Vagina (tissue), 2 donors: ENCODE measurements around the gene GNG8. TPM values are rescaled to one million over a fixed set of nuclear protein-coding genes. Genes with fewer than 3 reads are reported as not detected.

Experiments
- DNase-seq, 2 donors: peaks; one replicate each; pipeline ENCODE4 v3.0.0-alpha.2; 2017; ENCODE audit errors: extremely low spot score in 2 of 2
- H3K27ac ChIP-seq: fragments of 200-600 bp; sonication (generic); one replicate; pipeline ENCODE4 v1.5.1; 2019
- H3K27me3 ChIP-seq: fragments of 200-600 bp; sonication (generic); one replicate; pipeline ENCODE4 v1.5.1; 2019
- H3K36me3 ChIP-seq, 2 donors: fragments of 200-600 bp; sonication (generic); one replicate each; pipeline ENCODE4 v1.5.1; 2017 to 2019
- H3K4me1 ChIP-seq: fragments of 200-600 bp; sonication (generic); one replicate; pipeline ENCODE4 v1.5.1; 2019
- H3K4me3 ChIP-seq, 2 donors: fragments of 200-600 bp; sonication (generic); 1 replicate in 1 of 2; 2 replicates in 1 of 2; pipeline ENCODE4 v1.5.1; 2016 to 2019
- H3K9me3 ChIP-seq: fragments of 200-600 bp; sonication (generic); one replicate; pipeline ENCODE4 v1.5.1; 2019
- CTCF ChIP-seq, 3 experiments: fragments of 450-650 bp in 2 of 3; fragments of 200-600 bp in 1 of 3; sonication (generic) in 1 of 3; IDR thresholded peaks; one replicate each; pipeline ENCODE4 v1.5.1; 2017 to 2019; ENCODE audit warnings: antibody characterized with exemption in 3 of 3, mild to moderate bottlenecking in 2 of 3, moderate library complexity in 2 of 3
- POLR2A ChIP-seq, 2 donors: fragments of 450-650 bp; IDR thresholded peaks; one replicate each; pipeline ENCODE4 v1.6.1; 2017; ENCODE audit warnings: antibody characterized with exemption in 2 of 2, mild to moderate bottlenecking in 2 of 2, moderate library complexity in 2 of 2
- POLR2AphosphoS5 ChIP-seq, 2 donors: sonication (generic); formaldehyde crosslinking; IDR thresholded peaks; one replicate each; pipeline ENCODE4 v1.9.0; 2017; ENCODE audit warnings: antibody characterized with exemption in 2 of 2, mild to moderate bottlenecking in 2 of 2, low read depth in 1 of 2; ENCODE audit not compliant: insufficient read depth in 1 of 2
- intact Hi-C: fragments of 100-400 bp; cut with DNase I; formaldehyde crosslinking; loops from one replicate; pipeline ENCODE4 v1.15.1; 2023
- total RNA-seq: library from RNA; depleted of rRNA; stranded (reverse); fragments of >200 nt; gene quantifications from one replicate; pipeline ENCODE4 v1.2.3, GENCODE V29; 2016

The GNG8 gene
- total RNA-seq, 1 donor from 2014 or later, result not detected

DNA sequence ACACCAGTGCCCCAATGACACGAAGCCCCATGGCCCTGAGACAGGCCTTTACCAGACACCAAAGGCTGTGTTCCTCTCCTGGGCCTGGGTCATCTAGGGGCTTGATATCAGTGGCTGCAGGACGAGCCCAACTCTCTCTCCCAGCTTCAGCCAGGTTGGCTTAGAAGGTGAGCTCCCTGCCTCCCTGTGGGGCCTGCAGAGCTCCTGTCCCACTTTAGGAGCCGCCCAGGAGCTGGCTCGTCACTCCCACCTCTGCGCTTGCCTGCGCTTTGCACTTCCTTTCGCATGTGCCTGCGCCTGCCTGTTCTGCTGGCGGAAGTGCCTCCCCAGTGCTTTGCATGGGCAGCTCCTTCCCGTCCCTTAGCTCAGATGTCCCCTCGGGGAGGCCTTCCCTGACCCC is 30.0 kb downstream of the GNG8 start:
- Histone ChIP-seq H3K27me3 (no peaks in the 10 kb centered on the region), H3K9me3 (no peaks in the 10 kb centered on the region), H3K27ac (no peak overlapping the region), H3K4me1 (peaks cover 47% of the 10 kb centered on the region), H3K4me3 (no peak overlapping the region), H3K36me3 (peaks cover 0 to 43% of the 10 kb centered on the region in 2 donors)
- DNase-seq, result peak in 1 of 2 donors; percentile 84
- intact Hi-C loops, result no loop called here
- TF ChIP-seq POLR2A (IDR thresholded peaks at IDR 0.05), result no peak
- TF ChIP-seq CTCF (IDR thresholded peaks at IDR 0.05), result no peak
- TF ChIP-seq POLR2AphosphoS5 (IDR thresholded peaks at IDR 0.05; ENCODE audit: insufficient read depth in 1 of 2, low read depth in 1 of 2), result no peak

DNA sequence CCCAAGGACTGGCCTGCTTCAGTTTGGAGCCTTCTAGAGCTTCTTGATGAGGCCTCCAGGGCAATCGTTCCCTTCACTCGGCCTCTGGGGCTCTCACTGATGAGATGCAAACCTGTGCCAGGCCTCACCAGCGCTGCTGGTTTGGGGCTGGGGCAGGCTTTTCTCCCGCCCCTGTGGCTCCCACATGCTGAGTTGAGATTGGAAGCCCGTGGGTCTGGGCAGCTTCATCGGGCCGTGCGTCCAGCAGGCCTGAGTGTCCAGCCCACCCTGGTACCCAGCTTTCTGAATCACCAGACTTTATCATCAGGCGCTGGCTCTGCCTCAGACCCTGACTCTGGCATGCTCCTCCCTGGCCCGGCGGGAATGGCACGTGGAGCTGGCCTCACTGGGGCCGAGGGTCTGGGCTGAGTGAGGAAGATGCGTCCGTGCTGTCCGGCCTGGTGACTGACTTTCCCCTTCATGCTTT is 30.6 kb downstream of the GNG8 start:
- H3K27ac ChIP-seq, result peak overlapping the region; percentile 53
- no peaks in the 10 kb centered on the region for H3K27me3 ChIP-seq
- H3K36me3 ChIP-seq, result peaks cover 0 to 39% of the 10 kb centered on the region in 2 donors
- peak overlapping the region in 1 of 2 donors; percentile 6 for H3K4me3 ChIP-seq
- H3K4me1 ChIP-seq, result peaks cover 46% of the 10 kb centered on the region
- intact Hi-C loops, result no loop called here
- TF ChIP-seq POLR2AphosphoS5 (IDR thresholded peaks at IDR 0.05; ENCODE audit: insufficient read depth in 1 of 2, low read depth in 1 of 2) (no peak), CTCF (IDR thresholded peaks at IDR 0.05) (no peak), POLR2A (IDR thresholded peaks at IDR 0.05) (no peak)
- peak in 1 of 2 donors; percentile 85 for DNase-seq
- H3K9me3 ChIP-seq, result no peaks in the 10 kb centered on the region

- Histone ChIP-seq H3K27me3 (no peaks in the 10 kb centered on the region), H3K4me1 (peaks cover 51% of the 10 kb centered on the region), H3K36me3 (peaks cover 0 to 34% of the 10 kb centered on the region in 2 donors), H3K9me3 (no peaks in the 10 kb centered on the region), H3K4me3 (peak overlapping the region in 1 of 2 donors; percentile 6), H3K27ac (peak overlapping the region; percentile 53)
- DNase-seq, result peak in 1 of 2 donors; percentile 54
- no peak for TF ChIP-seq POLR2AphosphoS5 (IDR thresholded peaks at IDR 0.05; ENCODE audit: insufficient read depth in 1 of 2, low read depth in 1 of 2)
- no peak for TF ChIP-seq POLR2A (IDR thresholded peaks at IDR 0.05)
- TF ChIP-seq CTCF (IDR thresholded peaks at IDR 0.05), result no peak
- intact Hi-C loops, result no loop called here
These were observed 31.1 kb downstream of the GNG8 start for GRCh38 chr19:46604781-46605355.

DNA sequence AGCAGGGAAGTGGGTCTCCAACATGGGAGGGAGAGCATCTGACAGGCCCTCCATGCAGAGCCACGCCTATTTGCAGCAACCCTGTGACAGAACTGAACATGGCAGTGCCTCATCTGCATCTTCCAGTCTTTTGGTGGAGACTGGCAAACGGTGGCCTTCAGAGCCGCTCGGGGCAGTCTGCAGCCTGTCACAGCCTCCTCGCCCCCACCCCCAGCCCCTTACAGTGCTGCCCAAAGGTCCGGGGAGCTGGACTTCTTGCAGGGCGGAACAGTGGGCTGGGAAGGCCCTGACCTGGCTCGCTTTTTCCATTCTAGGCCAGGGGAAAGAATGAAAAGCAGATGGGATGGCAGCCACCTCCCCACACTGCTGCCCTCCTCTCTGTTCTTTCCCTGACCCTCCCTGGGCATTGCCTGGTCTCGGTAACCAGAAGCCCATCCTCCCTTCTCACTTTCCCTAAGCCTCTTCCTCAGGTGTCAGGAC is 32.2 kb downstream of the GNG8 start:
- H3K4me1 ChIP-seq, result peaks cover 51% of the 10 kb centered on the region
- intact Hi-C loops, result no loop called here

More for the DNA sequence above, 32.2 kb downstream of the GNG8 start:
- peak overlapping the region; percentile 97 for H3K27ac ChIP-seq
- H3K36me3 ChIP-seq, result peaks cover 0 to 23% of the 10 kb centered on the region in 2 donors
- peak in 1 of 2 donors; percentile 84 for DNase-seq
- TF ChIP-seq POLR2A (IDR thresholded peaks at IDR 0.05) (no peak), POLR2AphosphoS5 (IDR thresholded peaks at IDR 0.05; ENCODE audit: insufficient read depth in 1 of 2, low read depth in 1 of 2) (no peak), CTCF (IDR thresholded peaks at IDR 0.05) (no peak)
- no peaks in the 10 kb centered on the region for H3K9me3 ChIP-seq
- H3K4me3 ChIP-seq, result peak overlapping the region in 1 of 2 donors; percentile 99
- no peaks in the 10 kb centered on the region for H3K27me3 ChIP-seq
